IgD-negative memory B cell (primary cell): ENCODE results near the gene CBX2. TPM values are rescaled to one million over a fixed set of nuclear protein-coding genes. Genes with fewer than 3 reads are reported as not detected.
A peak's percentile ranks its signal among the peaks of the same experiment; 100 is the strongest.

Source experiments
- H3K27ac Mint-ChIP-seq, 3 donors: one replicate each; pipeline ENCODE4 v1.8.0; 2020 to 2022; ENCODE audit warnings: mild to moderate bottlenecking in 3 of 3, mixed read lengths in 3 of 3, moderate library complexity in 1 of 3
- H3K27me3 Mint-ChIP-seq: one replicate; pipeline ENCODE4 v1.8.0; 2021; ENCODE audit warnings: mixed read lengths
- H3K36me3 Mint-ChIP-seq: one replicate; pipeline ENCODE4 v1.8.0; 2020; ENCODE audit warnings: mild to moderate bottlenecking, mixed read lengths
- H3K4me1 Mint-ChIP-seq, 3 donors: one replicate each; pipeline ENCODE4 v1.8.0; 2020 to 2022; ENCODE audit warnings: mixed read lengths in 3 of 3, mild to moderate bottlenecking in 1 of 3
- H3K4me3 Mint-ChIP-seq, 4 donors: one replicate each; pipeline ENCODE4 v1.8.0; 2020 to 2022; ENCODE audit warnings: mild to moderate bottlenecking in 4 of 4, mixed read lengths in 4 of 4, moderate library complexity in 3 of 4
- H3K9me3 Mint-ChIP-seq, 3 donors: one replicate each; pipeline ENCODE4 v1.8.0; 2020 to 2021; ENCODE audit warnings: mixed read lengths in 3 of 3, mild to moderate bottlenecking in 1 of 3
- polyA plus RNA-seq: library from polyadenylated mRNA; unstranded; fragments of 300-500 nt; fragmentation: Illumina TruSeq; gene quantifications from one replicate; pipeline ENCODE4 v1.2.3, GENCODE V29; 2021

The CBX2 gene
- polyA plus RNA-seq, 1 donor from 2014 or later = 0.26 TPM

- Mint-ChIP-seq H3K27ac (peak overlapping the region in 1 of 3 donors; percentile 86), H3K4me3 (no peak overlapping the region)
Observed at GRCh38 chr17:79822583-79823124, 44.7 kb downstream of the CBX2 start.

GRCh38 chr17:79824234-79824633, 46.3 kb downstream of the CBX2 start:
- Mint-ChIP-seq H3K4me3 (no peak overlapping the region), H3K27ac (no peak overlapping the region), H3K27me3 (peaks cover 5% of the 10 kb centered on the region), H3K9me3 (peaks cover 0 to 2% (median 0%) of the 10 kb centered on the region in 3 donors), H3K36me3 (peaks cover 6% of the 10 kb centered on the region), H3K4me1 (peaks cover 4 to 17% (median 5%) of the 10 kb centered on the region in 3 donors)

More at GRCh38 chr17:79822583-79823124, 44.7 kb downstream of the CBX2 start:
- peaks cover 0 to 2% (median 0%) of the 10 kb centered on the region in 3 donors for H3K9me3 Mint-ChIP-seq
- H3K36me3 Mint-ChIP-seq = peaks cover 6% of the 10 kb centered on the region
- H3K4me1 Mint-ChIP-seq = peaks cover 4 to 9% (median 5%) of the 10 kb centered on the region in 3 donors
- H3K27me3 Mint-ChIP-seq = peaks cover 9% of the 10 kb centered on the region

- peaks cover 6% of the 10 kb centered on the region for H3K36me3 Mint-ChIP-seq
- peaks cover 0 to 2% (median 0%) of the 10 kb centered on the region in 3 donors for H3K9me3 Mint-ChIP-seq
- no peak overlapping the region for H3K4me3 Mint-ChIP-seq
- no peak overlapping the region for H3K27ac Mint-ChIP-seq
- H3K27me3 Mint-ChIP-seq = peaks cover 5% of the 10 kb centered on the region
- H3K4me1 Mint-ChIP-seq = peaks cover 5 to 18% (median 10%) of the 10 kb centered on the region in 3 donors
Observed at GRCh38 chr17:79824893-79825579, 47.1 kb downstream of the CBX2 start.

GRCh38 chr17:79825580-79825921, 47.6 kb downstream of the CBX2 start:
- peaks cover 5% of the 10 kb centered on the region for H3K27me3 Mint-ChIP-seq
- H3K36me3 Mint-ChIP-seq = peaks cover 6% of the 10 kb centered on the region
- peak overlapping the region in 1 of 4 donors; percentile 24 for H3K4me3 Mint-ChIP-seq
- H3K27ac Mint-ChIP-seq = no peak overlapping the region
- H3K9me3 Mint-ChIP-seq = peaks cover 0 to 2% (median 0%) of the 10 kb centered on the region in 3 donors
- H3K4me1 Mint-ChIP-seq = peaks cover 5 to 18% (median 10%) of the 10 kb centered on the region in 3 donors

- Mint-ChIP-seq H3K27ac (no peak overlapping the region), H3K4me1 (peaks cover 5 to 18% (median 10%) of the 10 kb centered on the region in 3 donors), H3K27me3 (peaks cover 5% of the 10 kb centered on the region), H3K9me3 (peaks cover 0 to 2% (median 0%) of the 10 kb centered on the region in 3 donors), H3K36me3 (peaks cover 6% of the 10 kb centered on the region), H3K4me3 (no peak overlapping the region)
Observed at GRCh38 chr17:79826204-79826680, 48.3 kb downstream of the CBX2 start.

GRCh38 chr17:79826841-79827578, 49.1 kb downstream of the CBX2 start:
- Mint-ChIP-seq H3K9me3 (peaks cover 0 to 2% (median 0%) of the 10 kb centered on the region in 3 donors), H3K36me3 (peaks cover 6% of the 10 kb centered on the region), H3K27me3 (peaks cover 5% of the 10 kb centered on the region), H3K27ac (no peak overlapping the region), H3K4me1 (peaks cover 6 to 18% (median 10%) of the 10 kb centered on the region in 3 donors), H3K4me3 (peak overlapping the region in 1 of 4 donors; percentile 31)

- Mint-ChIP-seq H3K27me3 (peaks cover 5% of the 10 kb centered on the region), H3K4me3 (no peak overlapping the region), H3K9me3 (peaks cover 0 to 2% (median 0%) of the 10 kb centered on the region in 3 donors), H3K36me3 (peaks cover 6% of the 10 kb centered on the region), H3K27ac (peak overlapping the region in 2 of 3 donors; percentile 21 to 65), H3K4me1 (peaks cover 9 to 20% (median 15%) of the 10 kb centered on the region in 3 donors)
Observed at GRCh38 chr17:79829004-79829403, 51.1 kb downstream of the CBX2 start.

GRCh38 chr17:79829457-79829856, 51.5 kb downstream of the CBX2 start:
- Mint-ChIP-seq H3K4me3 (peak overlapping the region in 1 of 4 donors; percentile 29), H3K9me3 (no peaks in the 10 kb centered on the region), H3K36me3 (peaks cover 4% of the 10 kb centered on the region), H3K27ac (peak overlapping the region in 2 of 3 donors; percentile 21 to 65), H3K4me1 (peaks cover 9 to 18% (median 15%) of the 10 kb centered on the region in 3 donors), H3K27me3 (peaks cover 5% of the 10 kb centered on the region)

GRCh38 chr17:79830303-79830702, 52.4 kb downstream of the CBX2 start:
- no peaks in the 10 kb centered on the region for H3K9me3 Mint-ChIP-seq
- H3K27me3 Mint-ChIP-seq = peaks cover 5% of the 10 kb centered on the region
- peak overlapping the region in 1 of 3 donors; percentile 65 for H3K27ac Mint-ChIP-seq
- H3K36me3 Mint-ChIP-seq = peaks cover 2% of the 10 kb centered on the region
- peak overlapping the region in 1 of 4 donors; percentile 38 for H3K4me3 Mint-ChIP-seq
- peaks cover 10 to 18% (median 15%) of the 10 kb centered on the region in 3 donors for H3K4me1 Mint-ChIP-seq

GRCh38 chr17:79830763-79831264, 52.9 kb downstream of the CBX2 start:
- Mint-ChIP-seq H3K27me3 (peaks cover 5% of the 10 kb centered on the region), H3K27ac (peak overlapping the region in 1 of 3 donors; percentile 65), H3K4me3 (peak overlapping the region in 1 of 4 donors; percentile 38), H3K36me3 (peaks cover 2% of the 10 kb centered on the region), H3K4me1 (peaks cover 10 to 16% (median 15%) of the 10 kb centered on the region in 3 donors), H3K9me3 (no peaks in the 10 kb centered on the region)

GRCh38 chr17:79831265-79832217, 53.6 kb downstream of the CBX2 start:
- no peak overlapping the region for H3K4me3 Mint-ChIP-seq
- H3K27me3 Mint-ChIP-seq = peaks cover 3% of the 10 kb centered on the region
- H3K27ac Mint-ChIP-seq = no peak overlapping the region
- H3K4me1 Mint-ChIP-seq = peaks cover 6 to 12% (median 10%) of the 10 kb centered on the region in 3 donors
- no peaks in the 10 kb centered on the region for H3K9me3 Mint-ChIP-seq
- H3K36me3 Mint-ChIP-seq = peaks cover 2% of the 10 kb centered on the region

- Mint-ChIP-seq H3K4me1 (peaks cover 9 to 21% (median 17%) of the 10 kb centered on the region in 3 donors), H3K27me3 (no peaks in the 10 kb centered on the region)
Observed at GRCh38 chr17:79832218-79833109, 54.5 kb downstream of the CBX2 start.

GRCh38 chr17:79833110-79833450, 55.1 kb downstream of the CBX2 start:
- peak overlapping the region in 2 of 4 donors; percentile 53 to 80 for H3K4me3 Mint-ChIP-seq
- H3K27me3 Mint-ChIP-seq = no peaks in the 10 kb centered on the region
- H3K27ac Mint-ChIP-seq = peak overlapping the region in 1 of 3 donors; percentile 77
- peaks cover 11 to 21% (median 17%) of the 10 kb centered on the region in 3 donors for H3K4me1 Mint-ChIP-seq
- peaks cover under 1% of the 10 kb centered on the region for H3K36me3 Mint-ChIP-seq
- no peaks in the 10 kb centered on the region for H3K9me3 Mint-ChIP-seq

More at GRCh38 chr17:79832218-79833109, 54.5 kb downstream of the CBX2 start:
- peak overlapping the region in 2 of 4 donors; percentile 53 to 80 for H3K4me3 Mint-ChIP-seq
- H3K36me3 Mint-ChIP-seq = no peaks in the 10 kb centered on the region
- no peaks in the 10 kb centered on the region for H3K9me3 Mint-ChIP-seq
- H3K27ac Mint-ChIP-seq = peak overlapping the region in 1 of 3 donors; percentile 77
